Sigmoid colon (tissue), 7 donors: ENCODE results near the gene SCN1B. TPM values are rescaled to one million over a fixed set of nuclear protein-coding genes. Genes with fewer than 3 reads are reported as not detected.

Experiments used
- DNase-seq: peaks from one replicate; pipeline ENCODE4 v3.0.0-alpha.2; 2019
- H3K27ac ChIP-seq, 4 donors: fragments of 200-600 bp; sonication (generic); one replicate each; pipeline ENCODE4 v1.5.1; 2016 to 2019; ENCODE audit warnings: mild to moderate bottlenecking in 1 of 4
- H3K27me3 ChIP-seq, 3 donors: fragments of 200-600 bp; sonication (generic); one replicate each; pipeline ENCODE4 v1.5.1; 2019; ENCODE audit warnings: mild to moderate bottlenecking in 1 of 3
- H3K36me3 ChIP-seq, 4 donors: fragments of 200-600 bp; sonication (generic); one replicate each; pipeline ENCODE4 v1.5.1; 2016 to 2019
- H3K4me1 ChIP-seq, 4 donors: fragments of 200-600 bp; sonication (generic); one replicate each; pipeline ENCODE4 v1.5.1; 2017 to 2019
- H3K4me3 ChIP-seq, 4 donors: fragments of 200-600 bp; sonication (generic); one replicate each; pipeline ENCODE4 v1.5.1; 2017 to 2019; ENCODE audit warnings: mild to moderate bottlenecking in 2 of 4, moderate library complexity in 1 of 4
- H3K9me3 ChIP-seq, 4 donors: fragments of 200-600 bp in 3 of 4; sonication (generic) in 3 of 4; one replicate each; pipeline versions ENCODE4 v1.5.1 to v1.6.1; 2013 to 2019
- CTCF ChIP-seq, 4 experiments: fragments of 450-650 bp in 3 of 4; fragments of 200-600 bp in 1 of 4; IDR thresholded peaks; one replicate each; pipeline ENCODE4 v1.5.1; 2016 to 2019; ENCODE audit warnings: antibody characterized with exemption in 4 of 4, mild to moderate bottlenecking in 3 of 4, moderate library complexity in 2 of 4
- EP300 ChIP-seq, 4 donors: sonication (generic); formaldehyde crosslinking; IDR thresholded peaks; one replicate each; pipeline ENCODE4 v1.6.1; 2017; ENCODE audit warnings: antibody characterized with exemption in 4 of 4
- POLR2A ChIP-seq, 2 donors: fragments of 450-650 bp; IDR thresholded peaks; one replicate each; pipeline ENCODE4 v1.6.1; 2016; ENCODE audit warnings: antibody characterized with exemption in 2 of 2, mild to moderate bottlenecking in 2 of 2, moderate library complexity in 2 of 2
- POLR2AphosphoS5 ChIP-seq, 4 donors: sonication (generic); formaldehyde crosslinking; IDR thresholded peaks; one replicate each; pipeline ENCODE4 v1.6.1; 2017; ENCODE audit warnings: antibody characterized with exemption in 4 of 4
- WGBS, 2 donors: extraction: QIAGEN DNeasy Blood & Tissue Kit; methylation state at CpG; one replicate each; pipeline ENCODE4 v1.1.7; 2013; 5-methylcytosine and 5-hydroxymethylcytosine counted together
- intact Hi-C: fragments of 100-400 bp; cut with DNase I; formaldehyde crosslinking; loops from one replicate; pipeline ENCODE4 v1.15.1; 2023
- polyA plus RNA-seq, 3 donors: library from polyadenylated mRNA; stranded (reverse); fragments of 200-250 nt; gene quantifications; one replicate each; pipeline ENCODE4 v1.2.3, GENCODE V29; 2013
- total RNA-seq, 4 donors: library from RNA; depleted of rRNA; stranded (reverse); fragments of >200 nt; gene quantifications; one replicate each; pipeline ENCODE4 v1.1.0, GENCODE V29; 2016
- donor health status: healthy with polysubstance abuse.
- donor health status: Bipolar disorder and iron deficiency.
- donor health status: healthy.

The SCN1B gene
- total and polyA plus RNA-seq, 7 donors = 3.0 to 10.0 (median 5.7) TPM

GRCh38 chr19:35062942-35063341 lies 32.7 kb downstream of the SCN1B start:
- DNase-seq = no peak
- 45 to 85% methylated on average over 7 of the region's 7 CpGs for WGBS, 2 donors
- Histone ChIP-seq H3K27ac (no peak overlapping the region), H3K9me3 (no peaks in the 10 kb centered on the region), H3K36me3 (no peaks in the 10 kb centered on the region), H3K27me3 (no peaks in the 10 kb centered on the region), H3K4me1 (no peaks in the 10 kb centered on the region), H3K4me3 (no peak overlapping the region)
- intact Hi-C loops = no loop called here
- TF ChIP-seq CTCF (IDR thresholded peaks at IDR 0.05) = no peak
- no peak for TF ChIP-seq POLR2AphosphoS5 (IDR thresholded peaks at IDR 0.05)
- TF ChIP-seq POLR2A (IDR thresholded peaks at IDR 0.05) = no peak
- TF ChIP-seq EP300 (IDR thresholded peaks at IDR 0.05) = no peak

DNA sequence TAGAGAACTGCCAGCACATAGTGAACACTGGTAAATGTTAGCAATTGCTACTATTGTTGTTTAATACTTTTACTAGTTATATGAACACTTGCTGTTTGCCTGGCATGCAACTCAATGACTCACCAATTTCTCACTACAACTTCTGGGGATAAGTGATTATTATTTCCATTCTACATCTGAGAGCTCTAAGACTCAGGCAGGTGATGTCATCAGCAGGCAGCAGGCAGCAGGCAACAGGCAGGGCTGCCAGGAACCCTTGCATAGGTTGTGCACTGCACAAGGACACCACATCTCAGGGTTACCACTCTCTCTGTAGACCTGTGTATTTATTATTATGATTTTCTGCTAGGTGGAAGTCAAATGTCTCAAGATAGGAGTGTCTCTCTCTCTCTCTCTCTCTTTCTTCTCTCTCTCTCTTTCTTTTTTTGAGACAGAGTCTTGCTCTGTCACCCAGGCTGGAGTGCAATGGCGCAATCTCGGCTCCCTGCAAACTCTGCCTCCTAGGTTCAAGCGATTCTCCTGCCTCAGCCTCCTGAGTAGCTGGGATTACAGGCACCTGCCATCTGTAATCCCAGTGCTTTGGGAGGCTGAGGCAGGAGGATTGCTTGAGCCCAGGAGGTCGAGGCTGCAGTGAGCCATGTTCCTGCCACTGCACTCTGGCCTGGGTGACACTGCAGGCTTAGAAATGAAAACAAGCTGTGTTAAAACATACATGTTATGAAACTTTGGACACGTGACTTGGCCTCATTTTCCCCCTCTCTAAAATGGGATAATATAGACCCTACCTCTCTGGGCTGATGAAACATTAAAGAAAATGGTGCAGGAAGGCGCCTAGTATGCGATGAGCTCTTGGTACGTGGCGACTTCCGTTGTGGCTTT lies 33.9 kb downstream of the SCN1B start:
- H3K36me3 ChIP-seq = no peaks in the 10 kb centered on the region
- no peak for TF ChIP-seq POLR2A (IDR thresholded peaks at IDR 0.05)
- TF ChIP-seq POLR2AphosphoS5 (IDR thresholded peaks at IDR 0.05) = no peak
- no peak for TF ChIP-seq EP300 (IDR thresholded peaks at IDR 0.05)
- no peak for TF ChIP-seq CTCF (IDR thresholded peaks at IDR 0.05)
- H3K27ac ChIP-seq = no peak overlapping the region
- no peaks in the 10 kb centered on the region for H3K9me3 ChIP-seq
- H3K4me3 ChIP-seq = no peak overlapping the region
- no peaks in the 10 kb centered on the region for H3K4me1 ChIP-seq
- 68 to 83% methylated on average over 10 of the region's 10 CpGs for WGBS, 2 donors
- no peaks in the 10 kb centered on the region for H3K27me3 ChIP-seq
- intact Hi-C loops = no loop called here
- DNase-seq = no peak

GRCh38 chr19:35065574-35065973 lies 35.3 kb downstream of the SCN1B start:
- H3K9me3 ChIP-seq = peaks cover 0 to 4% (median 0%) of the 10 kb centered on the region in 4 donors
- no peak for TF ChIP-seq POLR2AphosphoS5 (IDR thresholded peaks at IDR 0.05)
- no peak for TF ChIP-seq EP300 (IDR thresholded peaks at IDR 0.05)
- TF ChIP-seq POLR2A (IDR thresholded peaks at IDR 0.05) = no peak
- TF ChIP-seq CTCF (IDR thresholded peaks at IDR 0.05) = no peak
- no peak for DNase-seq
- no peak overlapping the region for H3K4me3 ChIP-seq
- no peak overlapping the region for H3K27ac ChIP-seq
- intact Hi-C loops = loop anchor here (5.0 kb wide), 1 partner anchor 77 kb away; the partner anchor contains the start of gene FXYD7
- H3K4me1 ChIP-seq = no peaks in the 10 kb centered on the region
- 82 to 91% methylated on average over 10 of the region's 10 CpGs for WGBS, 2 donors
- no peaks in the 10 kb centered on the region for H3K36me3 ChIP-seq
- H3K27me3 ChIP-seq = no peaks in the 10 kb centered on the region

DNA sequence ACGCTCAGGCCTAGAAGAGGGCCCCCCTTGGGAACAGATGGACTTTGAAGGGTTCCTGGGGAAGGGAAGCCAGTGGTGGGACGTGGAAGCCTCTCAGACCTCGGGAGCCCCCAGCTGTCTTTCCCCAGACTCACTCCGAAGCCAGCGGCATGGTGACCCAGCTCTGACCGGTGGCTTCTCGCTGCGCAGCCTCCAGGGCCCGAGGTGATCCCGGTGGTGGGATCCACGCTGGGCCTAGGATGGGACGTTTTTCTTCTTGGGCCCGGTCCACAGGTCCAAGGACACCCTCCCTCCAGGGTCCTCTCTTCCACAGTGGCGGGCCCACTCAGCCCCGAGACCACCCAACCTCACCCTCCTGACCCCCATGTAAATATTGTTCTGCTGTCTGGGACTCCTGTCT lies 35.9 kb downstream of the SCN1B start:
- no peaks in the 10 kb centered on the region for H3K36me3 ChIP-seq
- no peaks in the 10 kb centered on the region for H3K4me1 ChIP-seq
- TF ChIP-seq EP300 (IDR thresholded peaks at IDR 0.05) (no peak), POLR2A (IDR thresholded peaks at IDR 0.05) (no peak), POLR2AphosphoS5 (IDR thresholded peaks at IDR 0.05) (no peak), CTCF (IDR thresholded peaks at IDR 0.05) (no peak)
- H3K4me3 ChIP-seq = no peak overlapping the region
- H3K27me3 ChIP-seq = no peaks in the 10 kb centered on the region
- H3K27ac ChIP-seq = no peak overlapping the region
- peaks cover 0 to 5% (median 0%) of the 10 kb centered on the region in 4 donors for H3K9me3 ChIP-seq
- no peak for DNase-seq
- 90 to 92% methylated on average over 15 of the region's 15 CpGs for WGBS, 2 donors
- intact Hi-C loops = loop anchor here (2.0 to 5.0 kb wide), 2 partner anchors 25 to 76 kb away; partner anchors contain the start of gene FXYD7
